ENCODE data around the gene ASPHD2.
"Not testable (repeated sequence)": the region's sequence is repeated elsewhere in the genome, so short reads cannot be mapped to it uniquely, and the experiment has no call there.

ASPHD2 gene, protein sequence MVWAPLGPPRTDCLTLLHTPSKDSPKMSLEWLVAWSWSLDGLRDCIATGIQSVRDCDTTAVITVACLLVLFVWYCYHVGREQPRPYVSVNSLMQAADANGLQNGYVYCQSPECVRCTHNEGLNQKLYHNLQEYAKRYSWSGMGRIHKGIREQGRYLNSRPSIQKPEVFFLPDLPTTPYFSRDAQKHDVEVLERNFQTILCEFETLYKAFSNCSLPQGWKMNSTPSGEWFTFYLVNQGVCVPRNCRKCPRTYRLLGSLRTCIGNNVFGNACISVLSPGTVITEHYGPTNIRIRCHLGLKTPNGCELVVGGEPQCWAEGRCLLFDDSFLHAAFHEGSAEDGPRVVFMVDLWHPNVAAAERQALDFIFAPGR

DNA sequence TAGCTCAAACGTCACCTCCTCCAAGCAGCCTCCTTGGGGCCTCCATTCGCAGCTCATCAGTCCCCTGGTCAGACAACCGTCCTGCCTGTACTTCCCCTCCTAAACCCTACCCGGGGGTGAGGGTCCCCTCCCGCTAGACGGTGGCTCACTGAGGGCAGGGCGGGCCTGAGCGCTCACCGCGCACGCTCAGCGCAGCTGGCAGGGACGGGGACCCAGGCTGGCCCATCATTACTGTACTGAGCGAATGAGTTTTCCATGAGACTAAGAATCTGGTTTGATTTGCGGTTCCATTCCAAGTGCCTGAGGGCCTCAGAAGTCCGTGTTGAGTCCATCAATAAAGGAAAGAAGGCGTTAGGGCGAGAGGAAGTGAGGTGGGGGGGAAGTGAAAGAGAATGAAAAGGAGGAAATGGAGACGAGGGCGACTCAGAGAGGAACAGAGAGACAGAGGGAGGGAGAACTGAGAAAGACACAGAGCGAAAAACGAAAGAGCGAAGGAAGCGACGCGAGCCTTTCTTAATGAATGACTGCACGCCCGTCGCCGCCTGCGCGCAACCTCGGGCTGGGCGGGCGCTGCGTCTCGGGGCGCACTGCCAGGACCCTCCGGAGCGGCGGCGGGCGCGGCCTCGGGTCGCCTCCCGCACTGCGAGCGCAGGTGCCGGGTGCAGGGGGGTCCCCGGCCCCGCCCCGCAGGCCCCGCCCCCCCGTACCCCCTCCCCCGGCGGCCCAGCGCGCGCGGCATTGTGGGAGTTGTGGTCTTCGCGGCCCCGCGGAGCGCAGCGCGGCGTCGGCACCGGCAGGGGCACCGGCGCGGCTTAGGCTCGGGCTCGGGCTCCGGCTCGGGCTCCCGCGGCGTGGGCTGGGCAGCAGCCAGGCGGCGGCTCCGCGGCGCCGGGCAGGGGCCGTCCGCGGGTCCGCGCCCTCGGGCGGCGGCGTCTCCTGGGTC, at the start of gene ASPHD2:
Gene ASPHD2 (plus strand): TSS at position 746 of the 943 bp plus-strand sequence. CDS start 4,356 bp downstream, outside the sequence.
- DNase-seq: peak; percentile 91

DNA sequence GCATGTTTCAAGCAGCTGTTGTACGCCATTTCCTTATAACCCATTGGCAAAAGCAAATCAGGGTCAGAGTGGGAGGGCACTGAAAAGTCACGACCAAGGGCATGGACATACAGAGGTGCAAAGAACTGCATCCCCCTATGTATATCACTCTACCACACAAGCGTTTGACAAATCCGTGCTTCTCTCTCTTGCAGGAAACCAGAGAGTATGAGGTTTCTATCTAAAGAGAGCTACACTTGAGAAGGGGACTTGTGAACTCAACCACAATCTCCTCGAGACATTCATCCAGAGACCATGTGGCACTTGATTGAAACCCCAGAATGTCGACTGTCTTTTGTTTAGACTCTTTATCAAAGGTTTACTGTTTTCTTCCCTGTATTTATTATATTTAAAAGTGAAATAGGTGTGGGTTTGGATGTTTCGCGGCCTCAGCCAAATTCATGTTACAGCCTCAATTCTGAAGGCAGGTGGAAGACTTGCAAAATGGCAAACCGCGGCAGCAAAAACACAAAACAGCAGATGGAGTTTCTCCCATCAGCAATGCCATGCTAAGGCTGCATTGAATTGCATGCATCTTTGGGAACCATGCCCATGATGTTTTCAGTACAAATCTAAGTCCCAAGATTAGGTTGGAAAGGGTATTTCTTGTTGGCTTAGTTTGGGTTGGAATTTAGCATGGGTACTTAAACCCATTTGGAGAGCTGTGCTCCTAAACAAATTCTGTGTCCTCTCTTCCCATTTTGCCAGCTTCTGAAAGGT, 48.8 kb upstream of the ASPHD2 start:
- no peak for DNase-seq

DNA sequence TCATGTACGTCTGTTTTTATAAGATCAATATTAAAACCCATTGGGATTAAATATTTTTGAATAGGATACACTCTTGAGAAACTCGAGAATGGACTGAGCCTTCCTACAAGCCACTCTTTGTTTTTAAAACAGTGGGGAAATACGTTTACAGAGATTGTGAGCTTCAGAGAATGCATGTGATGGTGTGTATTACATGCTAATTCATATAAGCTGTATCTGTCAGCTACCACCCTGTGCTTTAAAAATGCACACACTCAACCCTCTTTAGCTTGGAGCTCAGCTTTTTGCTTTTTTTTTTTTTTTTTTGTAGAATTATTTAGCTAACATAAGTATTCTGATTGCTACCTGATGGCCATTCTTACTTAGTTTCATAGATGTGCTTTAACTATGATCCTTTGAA, 46.3 kb upstream of the ASPHD2 start:
- DNase-seq: no peak

DNA sequence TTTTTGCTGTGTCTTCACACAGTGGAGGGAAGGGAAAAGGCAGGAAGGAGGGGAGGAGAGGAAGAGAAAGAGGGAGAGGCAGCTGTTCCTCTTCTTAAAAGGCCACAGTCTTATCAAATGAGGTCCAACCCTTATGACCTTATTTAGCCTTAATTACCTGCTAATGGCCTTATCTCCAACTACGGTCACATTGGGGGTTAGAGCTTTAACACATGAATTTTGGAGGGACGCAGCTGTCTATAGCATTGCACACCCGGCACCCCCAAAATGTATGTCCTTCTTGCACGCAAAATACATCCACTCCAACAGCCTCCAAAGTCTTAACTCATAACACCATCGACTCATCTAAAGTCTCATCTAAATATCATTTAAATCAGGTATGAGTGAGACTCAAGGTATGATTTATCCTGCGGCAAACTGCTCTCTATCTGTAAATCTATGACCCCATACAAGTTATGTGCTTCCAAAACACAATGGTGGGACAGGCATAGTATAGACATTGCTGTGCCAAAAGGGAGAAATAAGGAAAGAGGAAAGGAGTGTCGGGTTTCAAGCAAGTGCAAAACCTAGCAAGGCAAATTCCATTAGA, 45.0 kb upstream of the ASPHD2 start:
- DNase-seq: no peak

DNA sequence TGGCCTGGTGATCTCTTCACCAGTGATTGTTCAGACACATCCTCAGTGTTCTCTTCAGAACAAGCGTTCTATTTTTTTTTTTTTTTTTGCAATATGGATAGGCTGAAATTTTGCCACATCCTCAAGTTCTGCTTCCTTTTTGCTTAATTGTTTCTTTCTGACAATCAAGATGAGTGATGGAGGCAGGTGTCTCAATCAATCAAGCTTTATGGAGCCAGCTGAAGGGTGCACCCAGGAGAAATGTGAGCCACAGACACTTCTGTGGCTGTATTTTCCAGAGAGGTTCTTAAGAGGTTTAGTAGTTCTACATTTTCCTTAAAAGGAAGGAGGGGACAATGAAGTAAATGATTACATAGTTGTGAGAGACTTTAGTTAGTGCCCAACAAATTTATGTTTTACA, 43.9 kb upstream of the ASPHD2 start:
- no peak for DNase-seq

DNA sequence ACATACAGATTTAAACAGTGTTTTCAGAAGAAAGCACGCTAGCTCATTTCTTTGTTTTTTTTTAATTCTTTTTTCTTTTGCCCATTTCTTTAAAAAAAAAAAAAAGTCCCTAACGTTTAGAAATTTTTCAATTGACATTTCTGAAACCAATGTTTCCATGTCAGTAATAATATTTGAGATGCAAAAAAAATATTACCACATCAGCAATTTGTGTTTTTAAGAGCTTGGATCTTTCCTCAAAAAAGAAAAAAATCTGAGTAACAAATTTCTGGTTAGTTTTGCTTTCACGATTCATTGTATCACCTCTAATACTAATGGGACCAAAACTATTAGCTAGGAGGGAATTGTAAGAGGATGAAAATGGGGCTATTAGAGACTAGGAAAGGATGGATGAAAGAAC, 39.9 kb upstream of the ASPHD2 start:
- no peak for DNase-seq

DNA sequence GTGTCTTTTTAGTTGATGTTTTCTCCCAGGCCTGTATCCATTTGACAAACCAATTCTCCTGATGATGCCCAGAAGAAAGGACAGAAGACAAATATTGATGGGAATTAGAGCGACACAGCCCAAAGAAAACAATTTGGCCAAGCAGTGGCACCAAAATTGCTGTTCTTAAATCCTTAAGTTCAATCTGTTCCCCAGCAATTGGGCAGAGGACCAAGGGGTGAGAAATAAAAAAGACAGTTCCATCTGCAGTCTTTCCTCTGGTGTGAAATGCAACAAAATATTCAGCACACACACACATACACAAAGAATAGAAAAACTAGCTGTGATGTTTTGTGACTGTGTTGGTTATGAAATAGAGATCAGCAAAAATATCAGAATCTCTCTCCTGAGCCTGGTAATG, 38.0 kb upstream of the ASPHD2 start:
- no peak for DNase-seq

DNA sequence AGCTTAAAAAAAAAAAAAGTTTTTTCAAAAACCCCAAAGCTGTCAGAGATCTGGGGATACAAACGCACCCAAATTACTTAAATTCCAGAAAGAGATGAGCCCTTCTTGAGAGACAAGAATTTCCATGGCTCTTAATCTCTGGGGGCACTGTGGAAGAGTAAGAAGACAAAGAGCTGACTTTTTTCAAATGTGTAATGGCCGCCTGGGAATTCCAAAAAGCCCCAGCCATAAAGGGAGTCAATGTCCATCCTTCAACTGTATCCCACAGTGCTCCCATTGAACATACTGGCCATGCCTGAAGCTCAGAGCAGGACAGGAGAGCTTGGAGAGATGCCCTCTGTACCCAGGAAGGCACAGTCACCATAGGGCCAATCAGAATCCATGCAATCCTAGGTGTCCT, 37.4 kb upstream of the ASPHD2 start:
- no peak for DNase-seq

DNA sequence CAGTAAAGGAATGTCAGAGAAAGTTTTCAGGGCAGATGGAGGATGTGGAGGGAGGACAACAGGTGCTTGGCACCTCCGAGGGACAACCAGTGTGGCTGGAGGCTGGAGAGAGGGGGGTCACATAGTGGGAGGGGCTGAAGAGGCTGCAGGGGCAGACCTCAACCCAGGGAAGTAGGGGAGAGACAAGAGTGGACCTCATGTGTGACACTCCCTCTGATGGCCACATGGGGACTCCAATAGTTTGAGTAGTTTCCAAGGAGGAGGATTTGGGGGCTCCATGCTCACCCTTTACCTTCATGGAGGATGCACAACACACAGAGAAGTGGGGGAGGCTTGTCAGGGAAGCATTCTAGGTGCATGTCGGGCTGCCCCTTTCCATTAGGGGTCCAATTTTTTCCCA, 35.1 kb upstream of the ASPHD2 start:
- DNase-seq: no peak

DNA sequence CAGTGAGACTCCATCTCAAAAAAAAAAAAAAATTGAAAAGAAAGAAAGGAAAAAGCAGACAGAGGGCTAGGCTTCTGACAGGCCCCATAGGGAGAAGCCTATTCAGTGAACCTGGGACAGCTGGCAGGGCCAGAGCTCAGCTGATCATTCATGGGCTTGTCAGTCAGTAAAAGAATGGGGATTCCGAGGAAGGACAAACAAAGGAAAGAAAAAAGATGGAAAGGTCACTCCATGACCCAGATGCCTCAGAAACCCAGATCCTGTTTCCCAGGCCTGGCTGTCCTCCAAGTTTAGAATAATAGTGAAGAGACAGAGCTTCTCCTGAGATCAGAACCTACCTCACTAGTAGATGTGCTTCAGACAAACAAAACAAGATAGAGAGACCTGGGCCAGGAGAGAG, 34.3 kb upstream of the ASPHD2 start:
- no peak for DNase-seq

DNA sequence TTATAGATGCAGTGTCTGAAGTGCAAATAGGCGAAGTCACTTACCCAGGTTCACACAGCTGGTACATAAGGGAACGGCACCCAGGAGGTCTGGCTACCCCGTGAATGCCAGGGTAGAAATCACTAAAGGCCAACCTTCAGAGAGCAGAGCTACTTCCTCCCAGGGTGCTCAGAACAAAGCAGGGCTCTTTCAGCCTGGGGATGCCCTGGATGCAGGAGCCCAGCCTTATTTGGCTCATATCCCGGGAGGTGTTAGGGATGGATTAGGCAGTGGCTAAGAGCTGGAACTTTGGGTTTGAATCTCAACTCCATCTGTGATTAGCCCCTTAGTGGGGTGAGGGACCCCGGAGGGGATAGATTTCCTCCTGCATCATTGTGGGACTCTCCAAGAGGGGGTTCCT, 33.1 kb upstream of the ASPHD2 start:
- no peak for DNase-seq

DNA sequence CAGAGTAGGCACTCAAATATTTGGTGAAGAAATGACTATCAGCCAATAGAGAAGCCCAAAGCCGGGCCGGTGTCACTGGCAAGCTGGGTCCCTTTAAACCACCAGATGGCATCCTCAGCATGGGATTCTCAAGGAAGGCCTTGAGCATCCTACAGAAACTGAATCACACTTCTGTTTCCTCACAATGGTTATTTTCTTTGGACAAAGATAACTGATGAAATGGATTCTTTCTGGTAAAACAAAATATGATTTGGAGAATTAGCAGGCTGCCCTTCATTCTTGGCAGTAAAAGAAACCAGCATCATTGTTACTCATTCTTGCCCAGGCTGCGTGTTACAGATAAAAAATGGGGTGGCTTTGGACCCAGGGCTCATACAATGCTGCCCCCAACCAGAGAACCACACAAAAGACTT, 30.3 kb upstream of the ASPHD2 start:
- DNase-seq: peak; percentile 86

DNA sequence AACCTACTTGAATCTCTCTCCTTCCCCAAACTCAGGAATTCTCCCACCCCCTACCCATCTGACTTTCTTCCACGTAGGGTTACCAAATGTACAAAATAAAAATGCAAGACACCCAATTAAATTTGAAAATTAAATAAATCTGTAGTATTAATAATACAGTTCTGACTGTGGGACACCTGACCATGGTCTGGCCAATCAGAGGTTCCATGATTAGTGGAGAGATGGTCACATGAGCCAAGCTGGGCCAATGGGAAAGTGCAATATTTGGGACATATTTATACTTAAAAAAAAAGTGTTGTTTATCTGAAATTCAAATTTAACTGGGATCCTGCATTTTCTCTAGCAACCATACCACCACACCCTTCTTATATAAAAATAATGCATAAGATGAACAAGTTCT, 29.8 kb upstream of the ASPHD2 start:
- no peak for DNase-seq

DNA sequence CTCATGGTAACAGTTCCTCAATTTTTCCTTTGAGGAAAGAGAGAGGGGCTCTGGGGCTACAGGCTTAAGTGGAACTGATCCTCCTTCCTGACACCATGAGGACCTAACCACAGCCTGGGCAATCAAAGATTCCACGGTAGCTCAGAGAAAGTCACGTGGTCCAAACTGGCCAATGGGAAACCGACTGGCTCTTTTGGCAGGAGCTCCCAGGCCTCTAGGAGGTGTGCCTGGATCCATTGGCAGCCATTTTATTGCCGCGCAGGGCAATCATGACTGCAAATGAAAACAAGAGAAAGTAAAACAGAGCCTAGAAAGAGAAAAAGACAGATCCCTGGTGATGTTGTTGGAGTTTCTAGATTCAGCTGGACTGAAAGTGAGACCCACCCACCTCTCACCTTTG, 27.3 kb upstream of the ASPHD2 start:
- no peak for DNase-seq

DNA sequence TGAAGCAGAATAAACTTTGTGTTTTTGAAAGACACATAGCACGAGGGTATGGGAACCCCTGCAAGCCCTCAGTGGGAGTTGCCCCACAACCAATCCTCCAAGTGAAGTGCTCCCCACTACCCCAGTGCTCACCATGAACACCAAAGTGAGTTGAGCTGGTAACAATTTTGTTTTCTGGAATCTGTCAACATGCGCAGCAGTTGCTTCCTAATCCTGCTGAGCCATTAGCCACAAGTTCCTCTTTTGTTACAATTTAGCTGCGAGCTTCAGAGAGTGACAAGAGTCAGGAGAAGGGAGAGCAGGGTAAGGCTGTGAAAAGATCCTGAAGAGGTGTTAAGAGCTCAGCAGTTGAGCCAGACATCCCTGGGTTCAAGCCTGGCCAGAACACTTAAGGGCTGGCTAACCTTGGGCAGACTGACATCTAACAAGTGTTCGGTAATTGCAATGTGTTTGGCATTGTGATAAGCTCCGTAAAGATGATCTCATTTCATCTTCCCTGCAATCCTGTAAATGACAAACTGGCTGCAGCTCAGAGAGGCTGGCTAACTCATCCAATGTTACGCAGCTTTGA, 24.1 kb upstream of the ASPHD2 start:
- peak; percentile 77 for DNase-seq

DNA sequence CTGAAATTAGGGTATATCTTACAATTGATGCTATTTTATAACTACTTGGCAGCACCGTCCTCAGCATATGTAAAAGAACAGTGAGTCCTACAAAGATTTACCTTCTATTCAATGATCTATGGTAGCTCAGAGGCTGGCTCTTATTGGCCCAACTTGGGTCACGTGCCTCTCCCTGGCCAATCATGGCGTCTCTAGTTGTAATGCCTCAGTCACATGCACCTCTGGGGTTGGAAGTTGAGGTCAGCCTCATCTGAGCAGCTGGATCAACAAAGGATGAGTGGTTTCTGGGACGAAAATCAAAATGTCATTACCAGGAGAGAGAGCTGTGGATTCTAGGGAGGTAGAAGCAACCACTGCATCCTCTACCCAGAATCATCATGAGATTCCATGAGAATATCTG, 22.9 kb upstream of the ASPHD2 start:
- no peak for DNase-seq

DNA sequence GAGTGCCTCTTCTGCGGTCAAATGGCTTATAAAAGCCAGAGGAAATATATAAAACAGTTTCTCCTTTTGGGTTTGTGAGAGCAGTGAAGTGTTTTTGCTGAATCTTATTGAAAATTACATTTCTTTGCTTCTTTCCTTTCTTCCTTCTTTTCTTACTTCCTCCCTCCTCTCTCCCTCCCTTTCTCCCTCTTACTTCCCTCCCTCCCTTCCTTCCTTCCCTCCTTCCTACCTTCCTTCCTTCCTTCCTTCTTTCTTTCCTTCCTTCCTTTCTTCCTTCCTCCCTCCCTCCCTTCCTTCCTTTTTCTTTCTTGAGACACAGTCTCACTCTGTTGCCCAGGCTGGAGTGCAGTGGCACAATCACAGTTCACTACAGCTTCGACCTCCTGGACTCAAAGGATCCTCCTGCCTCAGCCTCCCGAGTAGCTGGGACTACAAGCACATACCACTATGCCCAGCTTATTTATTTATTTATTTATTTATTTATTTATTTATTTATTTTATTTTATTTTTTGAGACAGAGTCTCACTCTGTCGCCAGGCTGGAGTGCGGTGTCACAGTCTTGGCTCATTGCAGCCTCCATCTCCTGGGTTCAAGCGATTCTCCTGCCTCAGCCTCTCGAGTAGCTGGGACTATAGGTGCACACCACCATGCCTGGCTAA, 20.4 kb upstream of the ASPHD2 start:
- not testable (repeated sequence) for DNase-seq

DNA sequence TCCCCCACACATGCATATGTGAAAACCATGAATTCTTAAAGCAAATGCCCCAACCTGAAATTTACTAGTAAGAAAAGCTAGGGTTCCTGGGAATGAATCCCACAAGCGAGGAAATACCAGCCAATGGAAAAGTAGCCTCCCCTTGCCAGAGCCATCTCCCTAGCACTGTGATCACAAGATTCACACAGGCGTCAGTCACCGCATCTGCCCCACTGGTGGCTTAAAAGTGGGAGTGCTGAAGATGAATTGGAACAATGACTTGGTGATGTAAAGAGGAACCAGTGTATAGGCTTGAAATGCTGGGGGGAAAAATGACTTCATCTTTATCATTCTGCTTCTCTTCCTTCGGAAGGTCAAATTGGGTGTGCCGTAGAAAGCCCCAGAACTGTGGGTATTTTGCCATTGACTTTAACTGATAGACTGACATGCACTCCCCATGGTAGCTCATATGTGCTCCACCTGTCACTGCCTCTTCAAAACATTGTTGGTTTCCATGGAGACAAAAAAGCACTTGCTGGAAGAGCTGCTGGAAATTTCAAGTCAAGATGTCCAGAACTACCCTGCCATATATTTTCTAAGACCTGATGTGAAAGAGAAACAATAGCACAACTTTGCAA, 19.2 kb upstream of the ASPHD2 start:
- peak; percentile 44 for DNase-seq

DNA sequence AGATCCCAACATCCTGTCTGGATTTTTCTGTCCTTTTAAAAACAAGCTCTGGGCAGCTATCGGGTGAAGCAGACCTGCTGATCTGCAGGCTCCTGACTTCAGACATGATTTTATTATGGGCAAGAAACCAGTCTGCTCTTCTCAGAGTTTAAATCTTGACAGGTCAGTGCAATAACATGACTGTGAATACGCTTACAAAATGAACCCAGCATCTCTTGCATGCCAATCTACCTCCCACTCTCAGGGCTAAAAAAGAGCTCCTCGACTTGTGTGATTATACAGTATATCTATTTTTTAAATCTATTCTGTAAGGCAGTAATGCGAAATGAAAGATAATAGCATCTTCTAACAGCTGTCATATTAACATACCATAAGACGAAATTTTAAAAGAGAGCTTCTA, 18.7 kb upstream of the ASPHD2 start:
- DNase-seq: no peak

DNA sequence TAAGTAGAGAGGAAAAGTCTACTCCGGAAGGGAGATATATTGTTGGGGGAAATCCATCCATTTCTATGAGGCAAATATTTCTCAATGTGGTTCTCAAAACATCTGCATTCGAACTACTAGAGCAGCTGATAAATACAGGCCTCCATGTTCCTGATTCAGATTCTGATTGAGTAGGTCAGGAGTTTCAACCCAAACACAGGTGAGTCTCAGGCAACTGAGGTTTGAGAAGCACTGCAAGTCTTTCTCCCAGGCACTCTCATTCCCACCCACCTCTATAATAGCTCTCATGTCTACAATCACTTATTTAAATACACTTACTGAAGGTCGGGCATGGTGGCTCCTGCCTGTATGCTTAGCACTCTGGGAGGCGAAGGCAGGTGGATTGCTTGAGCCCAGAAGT, 14.7 kb upstream of the ASPHD2 start:
- no peak for DNase-seq

DNA sequence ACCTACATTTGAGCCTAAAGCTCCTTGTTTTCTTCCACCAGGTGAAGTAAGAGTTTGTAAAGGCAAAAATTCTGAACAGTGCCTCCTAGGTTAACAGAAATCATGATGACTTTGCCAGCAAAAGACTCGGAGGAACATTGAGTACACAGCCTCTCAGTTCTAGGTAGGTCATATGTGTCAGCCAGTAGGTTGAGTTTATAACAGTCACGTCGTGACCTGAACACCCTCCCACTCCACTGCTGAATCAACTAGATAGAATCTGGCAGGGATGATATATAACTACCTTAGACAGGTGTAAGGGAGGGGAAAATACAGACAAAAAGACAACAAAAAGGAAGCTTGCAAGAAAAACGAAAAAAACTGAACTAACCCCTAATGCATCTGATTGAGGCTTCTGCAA, 12.8 kb upstream of the ASPHD2 start:
- DNase-seq: no peak
